ENCODE results near the gene FFAR3.
"Not testable (repeated sequence)": the region's sequence is repeated elsewhere in the genome, so short reads cannot be mapped to it uniquely, and the experiment has no call there.

FFAR3 gene

GRCh38 chr19:35378356-35378755 is 20.1 kb downstream of the FFAR3 start:
- no peak for DNase-seq

DNA sequence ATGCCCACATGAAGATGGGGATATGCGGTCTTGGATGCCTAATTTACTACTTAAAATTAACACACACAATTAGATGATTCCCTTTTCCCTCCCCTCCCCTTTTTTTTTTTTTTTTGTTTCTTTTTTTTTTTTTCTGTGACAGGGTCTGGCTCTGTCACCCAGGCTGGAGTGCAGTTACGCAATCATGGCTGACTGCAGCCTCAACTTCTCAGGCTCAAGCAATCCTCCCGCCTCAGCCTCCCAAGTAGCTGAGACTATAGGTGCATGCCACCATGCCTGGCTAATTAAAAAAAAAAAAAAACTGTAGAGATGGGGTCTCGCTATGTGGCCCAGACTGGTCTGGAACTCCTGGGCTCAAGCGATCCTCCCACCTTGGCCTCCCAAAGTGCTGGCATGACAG is 21.3 kb downstream of the FFAR3 start:
- not testable (repeated sequence) for DNase-seq

DNA sequence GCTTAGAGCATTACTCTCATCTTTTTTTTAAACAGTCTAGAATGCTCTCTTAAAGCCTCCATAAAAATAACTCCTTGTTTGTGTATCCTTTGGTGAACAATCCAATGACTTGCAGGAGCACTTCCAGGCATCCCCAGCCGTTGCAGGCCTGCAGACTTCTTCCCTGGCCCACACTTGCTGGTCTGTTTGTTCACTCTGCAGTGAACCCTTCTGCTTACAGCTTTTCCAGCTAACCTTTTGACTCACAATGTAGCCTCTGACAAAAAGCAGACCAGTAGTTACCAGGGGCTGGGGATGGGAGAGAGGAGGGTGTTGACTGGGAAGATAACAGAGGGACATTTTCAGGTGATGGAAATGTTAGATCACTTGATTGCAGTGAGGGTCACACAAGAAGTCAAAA is 21.7 kb downstream of the FFAR3 start:
- DNase-seq, result no peak

DNA sequence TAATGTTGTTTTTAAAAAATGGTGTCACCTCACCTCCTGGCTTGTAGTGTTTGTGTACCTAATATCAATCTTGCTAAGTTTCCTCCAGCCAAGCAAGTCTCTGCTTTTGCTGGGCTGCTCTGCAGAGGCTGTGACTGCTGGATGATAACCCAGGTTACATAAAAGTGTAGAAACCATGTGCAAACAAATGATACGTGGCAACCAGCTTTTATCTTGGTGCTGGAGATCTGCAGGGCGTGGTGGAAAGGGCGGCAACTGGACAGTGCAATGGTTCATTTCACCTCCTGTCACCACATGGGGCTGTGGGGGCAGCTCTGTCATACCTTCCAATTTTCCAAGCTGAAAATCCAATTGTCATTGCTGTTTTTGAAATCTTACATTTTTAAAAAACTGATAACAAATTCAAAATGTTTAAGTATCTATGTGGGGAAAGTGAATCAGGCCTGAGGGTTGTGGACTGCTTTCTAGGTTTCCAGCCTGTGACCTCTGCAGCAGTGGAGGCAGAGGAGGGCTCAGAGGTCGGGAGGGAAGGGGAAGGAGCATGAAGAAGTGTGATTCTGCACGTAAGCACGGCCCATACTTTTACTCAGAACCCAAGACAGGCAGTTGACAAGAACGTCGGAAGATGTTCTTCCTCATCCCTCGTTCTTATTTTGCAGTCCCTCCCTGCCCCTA is 22.3 kb downstream of the FFAR3 start:
- DNase-seq, result no peak

GRCh38 chr19:35381318-35381717 is 23.1 kb downstream of the FFAR3 start:
- DNase-seq, result no peak

DNA sequence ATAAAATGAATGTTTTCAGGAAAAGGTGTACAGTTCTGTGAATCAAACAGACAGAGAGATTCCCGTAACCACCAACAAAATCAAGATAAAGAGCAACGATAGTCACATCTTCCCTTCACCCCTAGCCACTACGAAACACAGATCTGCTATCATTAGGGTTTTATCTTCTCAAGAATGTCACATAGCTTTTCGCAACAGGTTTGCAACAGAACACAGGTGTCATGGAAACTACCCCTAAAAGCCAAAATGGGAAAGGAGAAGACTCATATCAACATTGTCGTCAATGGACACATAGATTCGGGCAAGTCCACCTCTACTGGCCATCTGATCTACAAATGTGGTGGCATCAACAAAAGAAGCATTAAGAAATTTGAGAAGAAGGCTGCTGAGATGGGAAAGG is 23.7 kb downstream of the FFAR3 start:
- DNase-seq, result no peak

- no peak for DNase-seq
Observed at GRCh38 chr19:35383536-35383935, 25.3 kb downstream of the FFAR3 start.

- DNase-seq, result no peak
Observed at GRCh38 chr19:35388277-35389054, 30.2 kb downstream of the FFAR3 start.

- DNase-seq, result no peak
Observed at GRCh38 chr19:35389192-35389861, 31.1 kb downstream of the FFAR3 start.

DNA sequence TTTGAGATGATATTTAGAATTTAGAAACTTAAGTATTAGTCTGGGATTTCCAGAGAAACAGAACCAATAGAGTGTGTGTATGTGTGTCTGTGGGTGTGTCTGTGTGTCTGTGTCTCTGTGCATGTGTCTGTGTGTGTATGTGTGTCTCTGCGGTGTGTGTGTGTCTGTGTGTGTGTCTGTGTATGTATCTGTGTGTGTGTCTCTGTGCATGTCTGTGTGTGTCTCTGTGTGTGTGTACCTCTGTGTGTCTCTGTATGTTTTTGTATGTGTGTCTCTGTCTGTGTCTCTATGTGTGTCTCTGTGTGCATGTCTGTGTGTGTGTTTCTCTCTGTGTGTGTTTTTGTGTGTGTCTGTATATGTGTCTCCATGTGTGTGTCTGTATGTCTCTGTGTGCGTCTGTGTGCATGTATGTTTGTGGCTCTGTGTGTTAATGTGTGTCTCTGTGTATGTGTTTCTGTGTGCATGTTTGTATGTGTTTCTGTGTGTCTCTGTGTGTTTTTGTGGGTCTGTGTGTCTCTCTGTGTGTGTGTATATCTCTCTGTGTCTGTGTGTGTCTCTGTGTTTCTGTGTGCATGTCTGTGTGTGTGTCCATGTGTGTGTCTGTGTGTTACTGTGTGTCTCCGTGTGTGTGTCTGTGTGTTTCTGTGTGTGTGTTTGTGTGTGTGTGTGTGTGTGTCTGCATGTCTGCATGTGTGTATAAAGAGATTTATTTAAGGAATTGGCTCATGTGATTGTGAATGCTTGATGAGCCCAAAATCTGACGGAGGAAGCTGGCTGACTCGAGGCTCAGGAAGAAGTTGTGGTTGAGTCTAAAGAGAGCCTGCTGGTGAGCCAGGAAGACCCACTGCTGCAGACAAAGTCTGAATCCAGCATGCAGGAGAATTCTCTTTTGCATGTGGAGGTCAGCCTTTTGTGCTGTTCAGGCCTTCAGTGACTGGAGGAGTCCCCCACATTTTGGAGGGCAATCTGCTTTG is 34.8 kb downstream of the FFAR3 start:
- no peak for DNase-seq

GRCh38 chr19:35395382-35396199 is 37.3 kb downstream of the FFAR3 start:
- DNase-seq, result peak; percentile 58

DNA sequence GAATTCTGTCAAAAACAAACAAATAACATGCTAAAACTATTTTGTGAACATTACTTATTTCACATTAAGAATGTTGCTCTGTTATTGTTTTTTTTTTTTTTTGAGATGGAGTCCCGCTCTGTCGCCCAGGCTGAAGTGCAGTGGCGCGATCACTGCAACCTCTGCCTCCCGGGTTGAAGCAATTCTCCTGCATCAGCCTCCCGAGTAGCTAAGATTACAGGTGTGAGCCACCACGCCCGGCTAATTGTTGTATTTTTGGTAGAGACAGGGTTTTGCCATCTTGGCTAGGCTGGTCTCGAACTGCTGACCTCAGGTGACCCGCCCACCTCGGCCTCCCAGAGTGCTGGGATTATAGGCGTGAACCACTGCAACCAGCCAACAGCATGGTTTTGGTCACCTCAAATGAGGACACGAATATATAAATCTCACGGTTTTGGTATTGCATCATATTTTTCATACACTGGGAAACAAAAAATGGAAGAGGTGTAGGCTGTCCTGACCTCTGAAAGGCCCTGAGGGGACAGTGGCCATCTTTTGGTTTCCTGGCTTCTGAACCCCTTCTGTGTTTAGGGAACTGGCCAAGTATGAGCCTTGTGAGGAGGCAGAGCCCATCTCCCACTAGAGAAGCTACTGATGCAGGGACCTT is 38.1 kb downstream of the FFAR3 start:
- DNase-seq, result no peak

GRCh38 chr19:35397064-35397463 is 38.8 kb downstream of the FFAR3 start:
- DNase-seq, result no peak

DNA sequence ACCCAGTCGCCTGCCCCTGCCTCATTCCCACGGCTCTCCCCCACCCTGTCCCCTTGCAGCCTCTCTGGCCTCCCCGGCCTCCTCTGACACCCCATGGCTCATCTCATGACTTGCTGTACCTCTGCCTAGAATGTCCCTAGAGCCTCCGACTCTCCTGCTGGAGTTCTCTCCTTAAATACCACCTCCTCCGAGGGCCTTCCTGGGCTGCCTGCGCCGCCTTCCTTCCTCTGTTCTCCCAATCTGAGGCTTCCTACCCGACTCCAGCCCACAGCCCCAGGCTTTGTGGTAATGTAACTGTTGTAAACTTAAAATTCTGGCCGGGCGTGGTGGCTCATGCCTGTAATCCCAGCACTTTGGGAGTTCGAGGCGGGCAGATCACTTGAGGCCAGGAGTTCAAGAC is 40.3 kb downstream of the FFAR3 start:
- no peak for DNase-seq

DNA sequence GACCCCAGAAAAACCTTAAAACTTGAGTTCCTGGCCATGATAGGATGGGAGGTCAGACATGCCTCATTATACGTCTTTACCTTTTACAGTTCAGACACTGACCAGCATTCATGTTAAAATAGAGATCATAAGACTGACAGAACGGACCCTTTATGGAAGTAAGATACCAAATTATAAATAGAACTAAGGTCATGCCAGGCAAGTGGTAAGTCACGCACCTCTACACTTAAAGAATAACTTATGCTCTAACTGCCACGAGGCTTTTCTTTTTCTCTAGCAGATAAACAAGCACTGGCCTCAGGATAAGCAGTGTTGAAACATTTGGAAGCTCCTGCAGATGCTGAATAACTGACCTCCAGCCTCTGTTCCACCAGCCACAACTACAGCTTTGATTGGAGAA is 41.0 kb downstream of the FFAR3 start:
- no peak for DNase-seq

DNA sequence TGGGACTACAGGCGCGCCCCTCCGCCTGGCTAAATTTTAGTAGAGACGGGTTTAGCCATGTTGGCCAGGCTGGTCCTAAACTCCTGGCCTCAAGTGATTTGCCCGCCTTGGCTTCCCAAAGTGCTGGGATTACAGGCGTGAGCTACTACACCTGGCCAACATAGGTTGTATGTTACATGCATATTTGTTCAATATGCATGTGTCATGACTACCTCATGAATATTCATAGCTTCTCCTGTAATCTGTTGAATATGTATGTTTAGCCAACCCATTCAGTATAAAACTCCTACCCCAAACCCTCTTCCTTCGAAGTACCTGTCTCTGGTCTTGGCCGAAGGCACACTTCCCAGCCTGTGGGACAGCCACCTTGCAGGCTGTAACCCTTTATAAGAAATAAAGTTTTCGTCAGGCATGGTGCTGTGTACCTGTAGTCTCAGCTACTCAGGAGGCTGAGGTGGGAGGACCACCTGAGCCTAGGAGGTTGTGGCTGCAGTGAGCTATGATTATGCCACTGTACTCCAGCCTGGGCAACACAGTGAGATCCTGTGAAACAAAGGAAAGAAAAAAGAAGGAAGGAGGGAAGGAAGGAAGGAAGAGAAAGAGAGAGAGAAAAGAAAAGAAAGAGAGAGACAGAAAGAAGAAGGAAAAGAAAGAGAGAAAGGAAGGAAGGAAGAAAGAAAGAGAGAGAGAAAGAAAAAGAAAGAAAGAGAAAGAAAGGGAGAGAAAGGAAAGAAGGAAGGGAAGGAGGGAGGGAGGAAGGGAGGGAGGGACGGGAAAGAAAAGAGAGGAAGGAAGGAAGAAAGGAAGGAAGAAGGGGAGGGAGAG is 41.9 kb downstream of the FFAR3 start:
- no peak for DNase-seq

DNA sequence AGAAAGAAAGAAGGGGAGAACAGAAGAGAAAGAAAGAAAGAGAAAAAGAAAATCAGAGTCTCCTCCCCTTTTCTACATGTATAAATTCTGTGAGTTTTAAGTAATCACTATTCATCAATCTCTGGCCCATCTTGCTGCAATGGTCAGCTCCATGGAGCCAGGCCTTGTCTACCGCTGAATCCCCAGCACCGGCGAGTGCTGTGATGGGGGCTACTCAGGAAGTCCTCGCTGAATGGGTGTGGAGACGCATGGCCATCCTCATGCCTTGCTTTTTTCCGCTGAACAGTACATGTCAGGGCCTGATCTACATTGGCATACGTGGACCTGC is 42.5 kb downstream of the FFAR3 start:
- no peak for DNase-seq

DNA sequence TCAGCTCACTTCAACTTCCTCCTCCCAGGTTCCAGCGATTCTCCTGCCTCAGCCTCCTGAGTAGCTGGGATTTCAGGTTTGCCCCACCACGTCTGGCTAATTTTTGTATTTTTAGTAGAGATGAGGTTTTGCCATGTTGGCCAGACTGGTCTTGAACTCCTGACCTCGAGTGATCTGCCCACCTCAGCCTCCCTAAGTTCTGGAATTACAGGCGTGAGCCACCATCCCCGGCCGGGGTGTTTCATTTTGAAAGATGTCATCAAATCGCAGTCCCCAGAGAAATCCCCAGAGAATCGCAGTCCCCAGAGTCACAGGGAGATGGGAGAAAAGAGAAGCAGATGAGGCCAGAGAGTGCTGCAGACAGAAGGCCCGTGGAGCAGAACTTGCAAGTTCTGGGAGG is 43.2 kb downstream of the FFAR3 start:
- not testable (repeated sequence) for DNase-seq

GRCh38 chr19:35403116-35403760 is 45.0 kb downstream of the FFAR3 start:
- DNase-seq, result no peak
